GM21825 (cell line): Measurements from ENCODE around the gene C1orf232.

Source experiments
- ATAC-seq: cut with Tn5 transposase; IDR thresholded peaks from one replicate; pipeline ENCODE4 v1.9.1; 2021; ENCODE audit warnings: mild to moderate bottlenecking, moderate library complexity; ENCODE audit not compliant: unreplicated experiment

C1orf232 gene

GRCh38 chr1:26158271-26158907 is 10.4 kb downstream of the C1orf232 start:
- ATAC-seq: no peak

GRCh38 chr1:26156285-26157038 is 12.3 kb downstream of the C1orf232 start:
- ATAC-seq: no peak

GRCh38 chr1:26155370-26156284 is 13.1 kb downstream of the C1orf232 start:
- ATAC-seq: no peak

GRCh38 chr1:26154750-26155149 is 14.0 kb downstream of the C1orf232 start:
- ATAC-seq: no peak

GRCh38 chr1:26153966-26154532 is 14.7 kb downstream of the C1orf232 start:
- ATAC-seq: no peak

GRCh38 chr1:26148887-26149286 is 19.9 kb downstream of the C1orf232 start:
- no peak for ATAC-seq

GRCh38 chr1:26145960-26146294 is 22.8 kb downstream of the C1orf232 start:
- ATAC-seq: no peak

- ATAC-seq: peak; percentile 73
These were observed 23.5 kb downstream of the C1orf232 start for GRCh38 chr1:26145041-26145959.

- ATAC-seq: no peak
These were observed 26.6 kb downstream of the C1orf232 start for GRCh38 chr1:26142159-26142558.

GRCh38 chr1:26138974-26139558 is 29.7 kb downstream of the C1orf232 start:
- ATAC-seq: no peak

GRCh38 chr1:26134466-26134865 is 34.3 kb downstream of the C1orf232 start:
- no peak for ATAC-seq

GRCh38 chr1:26132834-26133167 is 36.0 kb downstream of the C1orf232 start:
- no peak for ATAC-seq

- no peak for ATAC-seq
These were observed 36.5 kb downstream of the C1orf232 start for GRCh38 chr1:26132128-26132833.

- no peak for ATAC-seq
These were observed 38.1 kb downstream of the C1orf232 start for GRCh38 chr1:26130695-26131094.

- ATAC-seq: no peak
These were observed 39.0 kb downstream of the C1orf232 start for GRCh38 chr1:26129778-26130177.

GRCh38 chr1:26127235-26128163 is 41.3 kb downstream of the C1orf232 start:
- ATAC-seq: no peak

- no peak for ATAC-seq
These were observed 42.3 kb downstream of the C1orf232 start for GRCh38 chr1:26126321-26127084.

GRCh38 chr1:26125946-26126320 is 42.8 kb downstream of the C1orf232 start:
- ATAC-seq: no peak
